GM12878 (cell line): ENCODE results near the gene NKD1. TPM values are rescaled to one million over a fixed set of nuclear protein-coding genes. Genes with fewer than 3 reads are reported as not detected.

Source experiments
- ATAC-seq: fragments of 200-7000 bp; cut with Tn5 transposase; 3 replicates; pipeline ENCODE4 v1.9.1; 2020; ENCODE audit warnings: mild to moderate bottlenecking, moderate library complexity
- BruUV-seq: library from RNA; stranded (reverse); fragments of 400-500 nt; replicated peaks from 2 replicates; lab custom pipeline; 2021; lab: Mats Ljungman, UMichigan
- CTCF ChIA-PET: fragments of 300-600 bp; sonication (Branson Sonifier 250); formaldehyde crosslinking; extraction: SDS; loops from one replicate; lab custom pipeline; 2021; ENCODE audit warnings: inconsistent platforms; lab: Yijun Ruan, JAX
- POLR2A ChIA-PET: fragments of 350-600 bp; formaldehyde crosslinking; extraction: SDS; loops from one replicate; lab custom pipeline; 2021; ENCODE audit warnings: inconsistent platforms; lab: Charles Lee
- RAD21 ChIA-PET: fragments of 300-600 bp; sonication (Branson Sonifier 250); formaldehyde crosslinking; loops from one replicate; lab custom pipeline; 2023; ENCODE audit warnings: antibody characterized with exemption; ENCODE audit not compliant: unreplicated experiment; lab: Charles Lee
- SMC1A ChIA-PET: fragments of 300-600 bp; sonication (Branson Sonifier 250); formaldehyde crosslinking; loops from one replicate; lab custom pipeline; 2023; ENCODE audit not compliant: unreplicated experiment, uncharacterized antibody; lab: Charles Lee
- DNase-seq: peaks from one replicate; pipeline ENCODE4 v3.0.0-alpha.2; 2011; ENCODE audit warnings: low read depth, low spot score
- FAIRE-seq: peaks from 3 replicates; lab custom pipeline; 2011; peaks lifted over from hg19 to GRCh38; lab: Jason Lieb, UNC
- H2AFZ ChIP-seq: 2 replicates; pipeline ENCODE4 v1.6.0; 2011; ENCODE audit warnings: low read depth, low read length, control low read depth; ENCODE audit not compliant: control insufficient read depth
- H3K27ac ChIP-seq: 2 replicates; pipeline ENCODE4 v1.5.1; 2011; ENCODE audit warnings: control low read depth; ENCODE audit not compliant: control insufficient read depth, insufficient read depth
- H3K27me3 ChIP-seq, 2 experiments: replicated peaks in 1 of 2; 2 replicates each; pipeline versions ENCODE4 v1.6.0 to v1.6.1; 2011; ENCODE audit warnings: low read length in 1 of 2; ENCODE audit not compliant: control insufficient read depth in 2 of 2, insufficient read depth in 2 of 2
- H3K36me3 ChIP-seq, 2 experiments: 2 replicates each; pipeline ENCODE4 v1.5.1; 2011; ENCODE audit warnings: low read length in 1 of 2; ENCODE audit not compliant: control insufficient read depth in 2 of 2, insufficient read depth in 2 of 2
- H3K4me1 ChIP-seq: 2 replicates; pipeline ENCODE4 v1.6.1; 2011; ENCODE audit warnings: mild to moderate bottlenecking, low read length, moderate library complexity, mixed read lengths; ENCODE audit not compliant: control insufficient read depth, insufficient read depth
- H3K4me2 ChIP-seq: 2 replicates; pipeline ENCODE4 v1.6.0; 2011; ENCODE audit warnings: control low read depth; ENCODE audit not compliant: control insufficient read depth, insufficient read depth
- H3K4me3 ChIP-seq: fragments of 200-600 bp; sonication (generic); 2 replicates; pipeline ENCODE4 v1.5.1; 2016
- H3K79me2 ChIP-seq: 2 replicates; pipeline ENCODE4 v1.6.0; 2011; ENCODE audit warnings: low read length; ENCODE audit not compliant: control insufficient read depth, insufficient read depth
- H3K9ac ChIP-seq: 2 replicates; pipeline ENCODE4 v1.8.0; 2011; ENCODE audit warnings: low read length, control low read depth, mixed read lengths; ENCODE audit not compliant: control insufficient read depth, insufficient read depth
- H3K9me3 ChIP-seq: replicated peaks from 3 replicates; pipeline ENCODE4 v1.5.1; 2011; ENCODE audit warnings: mild to moderate bottlenecking, low read length; ENCODE audit not compliant: control insufficient read depth, insufficient read depth
- H4K20me1 ChIP-seq: 2 replicates; pipeline ENCODE4 v1.6.0; 2011; ENCODE audit not compliant: control insufficient read depth, insufficient read depth
- BCLAF1 ChIP-seq: fragments of 450-650 bp; IDR thresholded peaks from 2 replicates; pipeline ENCODE4 v1.6.1; 2017; ENCODE audit warnings: antibody characterized with exemption, mild to moderate bottlenecking, moderate library complexity
- WGBS: methylation state at CpG from one replicate; pipeline ENCODE4 v1.1.6; 2016; ENCODE audit warnings: low lambda C conversion rate; ENCODE audit not compliant: insufficient replicate concordance, insufficient coverage; ENCODE audit errors: missing lambda C conversion rate; 5-methylcytosine and 5-hydroxymethylcytosine counted together
- in situ Hi-C: fragments of 300-500 bp; cut with MboI; formaldehyde crosslinking; loops from 9 replicates; pipeline ENCODE4 v1.14.3; 2018; ENCODE audit warnings: mixed read lengths
- intact Hi-C: fragments of 100-400 bp; cut with micrococcal nuclease; formaldehyde crosslinking; loops from one replicate; pipeline ENCODE4 v1.14.2; 2022; ENCODE audit not compliant: unreplicated experiment
- polyA plus RNA-seq, 11 experiments: library from polyadenylated mRNA; depleted of rRNA in 4 of 11; unstranded in 6 of 11; stranded (reverse) in 5 of 11; fragments of >200 nt; fragmentation: Nextera tagmentation in 4 of 11; fragmentation: Illumina TruSeq in 1 of 11; extraction: Ambion mirVana in 4 of 11; extraction: Trizol in 1 of 11; gene quantifications; 1 replicate in 1 of 11; 2 replicates in 10 of 11; pipeline versions ENCODE4 v1.2.1 to v1.2.3, GENCODE V29; 2011 to 2016; ENCODE audit warnings: inconsistent platforms in 2 of 11, missing spikeins in 2 of 11, low read depth in 1 of 11
- total RNA-seq, 4 experiments: library from RNA; depleted of rRNA in 3 of 4; stranded (reverse); fragments of >200 nt in 3 of 4; fragmentation: Illumina TruSeq in 1 of 4; extraction: Trizol in 1 of 4; gene quantifications; 2 replicates each; pipeline versions ENCODE4 v1.2.1 to v1.2.3, GENCODE V29; 2013 to 2021

NKD1 gene
- total and polyA plus RNA-seq, 10 of the 15 experiments (the other 5 are each of a cell fraction or from before 2014, with no cell fraction given), result under 0.01 to 0.49 (median 0.04) TPM; not detected in 2

GRCh38 chr16:50550866-50551641 lies 2.9 kb downstream of the NKD1 start:
- intact Hi-C loops (no loop called here), in situ Hi-C loops (no loop called here)
- Histone ChIP-seq H3K4me2 (no peak overlapping the region), H4K20me1 (no peaks in the 10 kb centered on the region), H3K9me3 (no peaks in the 10 kb centered on the region), H3K27me3 (peaks cover 3% of the 10 kb centered on the region in 2 experiments; a peak in 3 of 4 replicates), H3K27ac (no peak overlapping the region), H3K4me3 (no peak overlapping the region), H3K9ac (no peak overlapping the region), H2AFZ (no peak overlapping the region), H3K36me3 (no peaks in the 10 kb centered on the region), H3K79me2 (no peaks in the 10 kb centered on the region), H3K4me1 (no peaks in the 10 kb centered on the region)
- FAIRE-seq, result no peak
- DNase-seq, result no peak
- ChIA-PET CTCF (no interaction called here), POLR2A (no interaction called here), RAD21 (interaction anchor here (1.1 kb wide), 1 partner anchor 255 kb away, joined by 3 read pairs; no protein-coding TSS in a partner anchor), SMC1A (no interaction called here)
- BruUV-seq, result no TSS peak
- TF ChIP-seq BCLAF1, result no peak
- no peak for ATAC-seq
- 47% methylated on average over 9 of the region's 9 CpGs for WGBS
